Measurements from ENCODE around the gene ACIN1. TPM values are rescaled to one million over a fixed set of nuclear protein-coding genes. Genes with fewer than 3 reads are reported as not detected.
A peak's percentile ranks its signal among the peaks of the same experiment; 100 is the strongest.

Gene ACIN1
- total and polyA plus RNA-seq, 10 of the 15 experiments (the other 5 are each of a cell fraction or from before 2014, with no cell fraction given) = 4.3 to 148 (median 93.4) TPM

GRCh38 chr14:23058654-23059504 is 36.1 kb downstream of the ACIN1 start:
- ATAC-seq (no peak), FAIRE-seq (no peak), DNase-seq (ENCODE audit: low read depth, low spot score) (no peak)
- H4K20me1 ChIP-seq (ENCODE audit: control insufficient read depth, insufficient read depth) = no peaks in the 10 kb centered on the region
- in situ Hi-C loops (cut with MboI) = no loop called here
- H2AFZ ChIP-seq (ENCODE audit: control insufficient read depth, low read depth, low read length) = no peak overlapping the region
- SMC1A ChIA-PET (ENCODE audit: uncharacterized antibody, unreplicated experiment) = interaction anchor here (0.7 to 8.7 kb wide), 16 partner anchors 8 to 124 kb away, joined by 3 to 156 read pairs (median 7); partner anchors contain the start of gene HAUS4
- TF ChIP-seq SMAD1 (IDR thresholded peaks at IDR 0.05; ENCODE audit: low read depth, partially characterized antibody) (no peak), POLR2A (IDR thresholded peaks at IDR 0.05; ENCODE audit: low read depth, low read length) (peak; percentile 28; the same call in 1 of the 2 replicates), USF1 (IDR thresholded peaks at IDR 0.05; ENCODE audit: borderline replicate concordance, extremely low read length, insufficient read depth, low read depth, low read length) (no peak)
- no peak overlapping the region for H3K9ac ChIP-seq (ENCODE audit: control insufficient read depth, insufficient read depth, low read length)
- POLR2A ChIA-PET = interaction anchor here (0.6 to 2.0 kb wide), 10 partner anchors 14 to 85 kb away, joined by 3 to 12 read pairs (median 4); partner anchors contain the start of gene ACIN1
- BruUV-seq (replicated peaks) = TSS peak; percentile 87
- CTCF ChIA-PET = interaction anchor here (0.7 to 18.3 kb wide), 24 partner anchors 7 to 674 kb away, joined by 3 to 853 read pairs (median 6); partner anchors contain the start of genes ACIN1, AJUBA, C14orf119 and HAUS4
- peaks cover 24 to 29% of the 10 kb centered on the region in 2 experiments for H3K36me3 ChIP-seq (ENCODE audit: control insufficient read depth in 2 of 2, insufficient read depth in 2 of 2, low read length in 1 of 2)
- no peak overlapping the region for H3K27ac ChIP-seq (ENCODE audit: control insufficient read depth, insufficient read depth)
- intact Hi-C loops (cut with micrococcal nuclease; ENCODE audit: unreplicated experiment) = loop anchor here (1.0 to 5.0 kb wide), 4 partner anchors 65 to 487 kb away; no protein-coding TSS in a partner anchor
- H3K27me3 ChIP-seq (replicated peaks in 1 of 2; ENCODE audit: control insufficient read depth in 2 of 2, insufficient read depth in 2 of 2, low read length in 1 of 2) = no peaks in the 10 kb centered on the region
- no peak overlapping the region for H3K4me3 ChIP-seq
- peaks cover 12% of the 10 kb centered on the region for H3K4me1 ChIP-seq (ENCODE audit: control insufficient read depth, insufficient read depth, low read length)
- WGBS (ENCODE audit: insufficient coverage, insufficient replicate concordance, low lambda C conversion rate, missing lambda C conversion rate) = 92% methylated on average over 24 of the region's 32 CpGs
- no peak overlapping the region for H3K4me2 ChIP-seq (ENCODE audit: control insufficient read depth, insufficient read depth)
- RAD21 ChIA-PET (ENCODE audit: unreplicated experiment) = interaction anchor here (0.6 to 10.8 kb wide), 15 partner anchors 10 to 270 kb away, joined by 3 to 224 read pairs (median 5); partner anchors contain the start of genes AJUBA, HAUS4 and PRMT5
- H3K79me2 ChIP-seq (ENCODE audit: control insufficient read depth, insufficient read depth, low read length) = no peaks in the 10 kb centered on the region
- H3K9me3 ChIP-seq (replicated peaks; ENCODE audit: control insufficient read depth, insufficient read depth, low read length) = no peaks in the 10 kb centered on the region

All from GM12878 (cell line).